Measurements from ENCODE around the gene GRHL3.

Gene GRHL3

DNA sequence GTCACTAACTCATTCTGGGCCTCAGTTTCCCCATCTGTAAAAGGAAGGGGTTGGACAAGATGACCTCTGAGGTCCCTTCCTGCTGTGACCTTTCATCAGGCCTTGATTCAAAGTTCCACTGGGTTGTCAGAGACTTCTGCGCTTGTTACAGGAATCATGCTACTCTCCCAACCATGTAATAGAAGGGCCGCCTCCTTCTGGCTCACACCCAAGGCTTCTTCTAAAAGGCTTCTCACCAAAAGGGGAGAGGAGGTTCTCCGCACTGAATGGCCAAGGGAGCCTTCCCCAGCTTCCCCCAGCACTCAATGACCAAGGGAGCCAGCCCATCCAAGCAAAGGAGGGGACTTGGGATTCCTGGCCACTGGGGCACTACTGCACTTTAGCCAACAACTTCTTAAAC, 42.7 kb downstream of the GRHL3 start:
- H3K9me3 Mint-ChIP-seq = no peaks in the 10 kb centered on the region
- H3K27me3 Mint-ChIP-seq = no peaks in the 10 kb centered on the region
- peaks cover 8% of the 10 kb centered on the region for H3K4me1 Mint-ChIP-seq
- no peak overlapping the region for H3K27ac Mint-ChIP-seq
- ATAC-seq = no peak
- H3K4me3 Mint-ChIP-seq = no peak overlapping the region
- H3K36me3 Mint-ChIP-seq = peaks cover 20% of the 10 kb centered on the region

DNA sequence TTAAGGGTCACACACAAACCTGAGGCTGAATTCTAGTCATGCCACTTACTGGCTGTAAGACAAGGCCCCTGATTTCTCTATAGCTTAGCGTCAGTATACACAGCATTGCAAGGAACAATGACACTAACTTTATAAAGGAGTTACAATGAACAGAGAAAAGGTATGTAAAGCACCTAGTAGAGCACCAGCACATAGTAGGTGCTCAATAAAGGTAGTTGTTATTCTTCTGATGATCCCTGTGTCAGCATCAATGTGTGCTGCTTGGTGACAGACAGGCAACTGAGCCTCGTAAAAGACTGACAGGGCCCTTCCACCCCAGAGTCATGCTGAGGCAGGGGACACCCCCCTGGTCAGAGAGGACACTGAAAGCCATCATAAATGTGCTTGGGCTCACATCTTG, 43.2 kb downstream of the GRHL3 start:
- Mint-ChIP-seq H3K27ac (no peak overlapping the region), H3K4me3 (no peak overlapping the region), H3K9me3 (no peaks in the 10 kb centered on the region), H3K36me3 (peaks cover 15% of the 10 kb centered on the region), H3K27me3 (no peaks in the 10 kb centered on the region), H3K4me1 (peaks cover 8% of the 10 kb centered on the region)
- ATAC-seq = no peak

DNA sequence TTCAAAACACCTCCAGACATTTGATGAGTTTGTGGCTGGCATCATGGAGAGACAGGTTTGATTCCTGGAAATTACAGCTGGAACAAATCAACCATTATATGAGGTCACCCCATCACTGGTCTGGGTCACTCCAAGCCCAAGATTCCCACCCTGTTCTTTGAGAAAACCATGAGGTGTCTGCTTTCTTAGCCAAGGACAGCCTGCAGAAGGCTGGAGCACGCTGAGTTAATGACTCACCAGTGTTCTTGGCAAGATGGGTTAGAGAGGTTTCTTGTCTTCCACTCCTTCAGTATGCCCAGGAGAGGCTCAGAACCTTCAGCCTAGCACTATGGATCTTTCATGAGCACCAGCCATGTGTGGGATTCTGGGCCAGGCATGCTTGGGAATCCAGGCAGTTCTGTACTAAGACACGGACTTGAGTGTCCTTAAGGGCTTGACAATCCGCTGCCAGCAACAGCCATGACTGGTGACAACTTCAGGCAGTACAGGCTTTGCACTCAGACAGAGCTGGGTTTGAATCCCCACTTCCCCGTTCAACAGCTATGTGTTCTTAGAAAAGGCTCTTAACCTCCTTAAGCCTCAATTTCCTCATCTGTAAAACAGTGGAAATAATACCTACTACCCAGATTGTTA, 43.9 kb downstream of the GRHL3 start:
- Mint-ChIP-seq H3K27ac (no peak overlapping the region), H3K4me3 (no peak overlapping the region), H3K9me3 (no peaks in the 10 kb centered on the region), H3K27me3 (no peaks in the 10 kb centered on the region), H3K4me1 (peaks cover 8% of the 10 kb centered on the region), H3K36me3 (peaks cover 9% of the 10 kb centered on the region)
- no peak for ATAC-seq

DNA sequence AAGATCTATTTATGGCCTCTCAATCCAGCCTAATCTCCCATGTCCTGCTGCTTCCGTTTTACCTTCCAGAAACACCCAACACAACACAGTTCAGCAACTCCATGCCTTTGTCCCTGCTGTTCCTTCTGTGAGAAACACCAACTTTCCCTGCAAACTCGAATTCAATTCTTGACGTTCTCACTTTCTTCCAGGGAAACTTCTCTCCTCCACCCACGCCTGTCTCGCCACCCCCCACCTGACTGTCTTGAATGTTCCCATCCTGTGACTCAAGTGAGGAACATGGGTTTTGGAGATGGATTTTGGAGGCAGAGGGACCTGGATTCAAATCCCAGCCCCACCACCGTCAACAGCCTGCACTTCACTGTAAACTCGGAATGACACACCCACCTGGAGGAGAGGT, 44.8 kb downstream of the GRHL3 start:
- Mint-ChIP-seq H3K9me3 (no peaks in the 10 kb centered on the region), H3K27me3 (no peaks in the 10 kb centered on the region), H3K4me1 (peaks cover 8% of the 10 kb centered on the region), H3K36me3 (peaks cover 8% of the 10 kb centered on the region), H3K4me3 (no peak overlapping the region), H3K27ac (no peak overlapping the region)
- ATAC-seq = no peak

DNA sequence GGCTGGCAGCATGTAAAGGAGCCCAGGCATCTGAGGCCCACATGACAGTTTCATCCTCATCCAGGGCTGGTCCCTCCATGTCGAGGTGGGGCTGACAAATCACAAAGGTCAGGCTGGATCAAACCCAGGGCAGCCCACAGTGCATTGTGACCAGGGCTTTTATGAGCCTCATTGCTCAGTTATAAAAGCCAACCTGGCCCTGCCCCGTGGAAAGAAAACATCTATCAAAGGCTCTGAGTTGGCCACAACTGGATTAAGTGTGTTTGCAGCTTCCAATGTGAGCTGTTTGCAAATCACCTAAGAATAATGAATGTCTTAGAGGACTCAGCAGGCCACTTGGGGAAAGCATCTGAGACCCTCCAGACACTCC, 45.4 kb downstream of the GRHL3 start:
- H3K4me1 Mint-ChIP-seq = peaks cover 8% of the 10 kb centered on the region
- ATAC-seq = no peak
- H3K4me3 Mint-ChIP-seq = no peak overlapping the region
- peak overlapping the region; percentile 55 for H3K27ac Mint-ChIP-seq
- peaks cover 8% of the 10 kb centered on the region for H3K36me3 Mint-ChIP-seq
- no peaks in the 10 kb centered on the region for H3K9me3 Mint-ChIP-seq
- no peaks in the 10 kb centered on the region for H3K27me3 Mint-ChIP-seq

DNA sequence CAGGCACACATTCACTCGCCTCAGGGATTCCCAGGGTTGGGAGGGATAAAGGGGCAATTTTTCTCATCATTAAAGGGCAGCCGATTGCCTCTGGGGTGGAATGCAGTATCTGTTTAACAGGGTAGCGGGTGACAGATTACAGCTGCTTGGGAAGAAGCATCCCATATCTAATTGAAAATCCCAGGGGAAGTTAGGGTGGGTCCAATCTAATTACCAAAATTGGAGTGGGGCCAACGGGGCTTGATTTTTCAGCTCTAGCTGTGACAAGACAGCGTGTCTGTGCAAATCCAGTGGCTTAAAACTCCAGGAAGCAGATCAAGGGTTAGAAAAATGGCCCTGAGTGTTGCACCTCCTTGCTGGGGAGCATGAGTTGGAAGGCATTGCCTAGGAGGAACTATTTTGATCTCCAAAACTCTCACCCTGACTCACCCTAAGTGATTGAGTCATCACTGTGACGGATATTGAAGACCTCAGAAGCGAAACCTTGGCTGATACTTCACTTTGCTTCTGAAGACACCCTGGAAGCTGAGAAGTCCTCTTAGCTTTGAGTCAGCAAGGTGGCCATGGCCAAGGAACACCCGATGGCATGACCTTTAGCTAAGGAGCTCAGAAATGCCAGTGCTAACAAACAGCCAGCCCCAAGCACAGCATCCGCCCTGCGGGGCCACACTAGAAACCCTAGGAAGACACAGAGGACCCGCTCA, 46.0 kb downstream of the GRHL3 start:
- ATAC-seq = peak; percentile 76
- Mint-ChIP-seq H3K9me3 (no peaks in the 10 kb centered on the region), H3K4me3 (no peak overlapping the region), H3K4me1 (peaks cover 8% of the 10 kb centered on the region), H3K27ac (peak overlapping the region; percentile 55), H3K36me3 (peaks cover 8% of the 10 kb centered on the region), H3K27me3 (no peaks in the 10 kb centered on the region)

DNA sequence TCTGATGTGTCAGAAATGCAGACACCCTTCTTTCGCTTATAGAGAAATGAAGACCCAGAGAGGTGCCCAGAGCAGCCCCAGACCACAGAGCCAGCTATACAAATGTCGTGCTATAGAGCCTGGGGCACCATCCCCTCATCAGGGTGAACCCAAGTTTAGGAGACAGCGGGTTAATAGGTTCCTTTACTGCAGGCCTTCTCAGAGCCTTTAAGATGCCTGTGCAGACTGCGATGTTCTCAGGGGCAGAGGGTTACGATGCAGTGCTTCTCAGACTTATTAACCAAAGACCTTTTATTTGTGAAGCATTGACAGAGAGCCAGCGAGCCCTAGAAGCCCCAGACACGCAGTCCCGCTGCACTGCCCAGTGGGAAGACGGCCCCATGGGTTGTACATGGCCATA, 47.5 kb downstream of the GRHL3 start:
- no peak overlapping the region for H3K4me3 Mint-ChIP-seq

DNA sequence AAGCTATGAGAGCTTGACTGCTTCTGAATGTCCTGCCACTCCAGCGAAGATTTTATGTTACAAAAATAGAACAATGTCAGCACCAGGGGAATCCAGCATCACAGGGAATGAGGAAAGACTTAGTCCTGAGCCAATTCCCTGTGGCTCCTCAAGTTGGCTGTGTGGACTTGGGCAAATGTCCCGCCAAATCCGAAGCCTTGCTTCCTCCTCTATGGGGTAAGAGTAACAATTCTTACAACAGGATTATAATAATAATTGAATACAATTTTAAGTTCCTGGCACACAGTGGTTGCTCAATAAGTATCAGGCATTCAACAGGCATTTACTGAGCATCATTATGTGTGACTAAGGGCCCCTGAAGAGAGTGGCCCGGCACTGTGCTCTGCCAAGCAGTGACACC, 50.0 kb downstream of the GRHL3 start:
- Mint-ChIP-seq H3K4me1 (peaks cover 28% of the 10 kb centered on the region), H3K27me3 (no peaks in the 10 kb centered on the region), H3K4me3 (no peak overlapping the region), H3K9me3 (no peaks in the 10 kb centered on the region), H3K27ac (no peak overlapping the region), H3K36me3 (no peaks in the 10 kb centered on the region)
- no peak for ATAC-seq

More for the DNA sequence above, 47.5 kb downstream of the GRHL3 start:
- H3K9me3 Mint-ChIP-seq = no peaks in the 10 kb centered on the region
- no peak overlapping the region for H3K27ac Mint-ChIP-seq
- H3K4me1 Mint-ChIP-seq = peaks cover 8% of the 10 kb centered on the region
- no peaks in the 10 kb centered on the region for H3K27me3 Mint-ChIP-seq
- H3K36me3 Mint-ChIP-seq = no peaks in the 10 kb centered on the region
- no peak for ATAC-seq

DNA sequence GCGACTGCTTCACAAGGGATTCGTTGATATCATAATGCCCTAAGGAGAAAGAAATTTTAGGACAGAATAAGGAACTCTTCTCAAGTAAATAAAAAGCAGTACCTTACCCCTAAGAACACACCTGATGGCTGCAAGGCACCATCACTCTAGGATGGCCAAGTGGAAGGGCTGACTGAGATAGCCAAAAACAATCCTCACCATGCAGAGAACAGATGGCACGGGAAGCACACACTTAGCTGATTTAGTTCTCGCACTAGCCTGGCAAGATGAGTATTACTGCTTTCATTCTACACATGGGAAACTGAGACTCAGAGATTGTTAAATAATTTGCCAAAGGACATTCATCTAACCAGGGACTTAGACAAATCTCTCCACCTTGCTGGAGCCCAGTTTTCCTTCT, 50.6 kb downstream of the GRHL3 start:
- no peak overlapping the region for H3K27ac Mint-ChIP-seq
- H3K9me3 Mint-ChIP-seq = no peaks in the 10 kb centered on the region
- no peaks in the 10 kb centered on the region for H3K36me3 Mint-ChIP-seq
- ATAC-seq = no peak
- H3K27me3 Mint-ChIP-seq = no peaks in the 10 kb centered on the region
- H3K4me3 Mint-ChIP-seq = no peak overlapping the region
- H3K4me1 Mint-ChIP-seq = peaks cover 26% of the 10 kb centered on the region

DNA sequence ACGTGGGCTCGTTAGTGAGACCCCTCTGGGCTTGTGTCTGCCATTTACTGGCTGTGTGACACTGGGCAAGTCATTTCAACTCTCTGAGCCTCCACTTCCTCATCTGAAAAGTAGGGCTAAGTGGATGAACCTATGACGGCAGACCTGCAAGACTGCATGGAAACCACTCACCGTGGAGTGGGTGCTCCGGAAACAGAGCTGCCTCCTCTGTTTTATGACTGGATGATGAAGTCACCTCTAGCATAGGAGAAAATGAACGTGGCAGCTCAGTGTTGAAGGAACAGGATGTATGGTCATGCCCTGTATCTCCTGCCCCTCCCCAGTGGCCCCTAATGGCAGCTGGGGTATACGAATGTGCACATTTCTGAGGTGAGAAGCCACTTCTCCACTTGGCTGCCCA, 53.9 kb downstream of the GRHL3 start:
- Mint-ChIP-seq H3K4me1 (peaks cover 20% of the 10 kb centered on the region), H3K4me3 (no peak overlapping the region), H3K36me3 (peaks cover 5% of the 10 kb centered on the region), H3K27me3 (no peaks in the 10 kb centered on the region), H3K9me3 (no peaks in the 10 kb centered on the region), H3K27ac (peak overlapping the region; percentile 85)
- peak; percentile 94 for ATAC-seq

DNA sequence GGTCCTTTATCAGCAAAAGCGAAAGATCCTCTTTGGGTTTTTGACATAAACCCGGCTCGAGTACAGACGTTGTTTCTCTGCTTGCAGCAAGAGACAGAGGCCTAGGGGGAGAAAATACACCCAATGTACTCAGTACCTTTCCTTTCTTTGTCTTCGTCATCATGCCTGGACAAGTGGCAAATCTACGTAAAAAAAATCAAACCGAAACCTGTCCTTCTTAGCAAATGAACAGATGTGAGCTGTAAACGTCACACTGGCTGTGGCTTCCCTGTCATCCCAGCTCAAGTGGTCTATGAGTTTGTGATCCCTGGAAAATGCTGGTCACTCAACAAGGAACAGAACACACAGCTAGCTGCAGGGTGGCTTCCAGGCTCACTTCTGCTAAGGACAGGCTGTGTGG, 54.6 kb downstream of the GRHL3 start:
- Mint-ChIP-seq H3K27me3 (no peaks in the 10 kb centered on the region), H3K4me1 (peaks cover 20% of the 10 kb centered on the region), H3K9me3 (no peaks in the 10 kb centered on the region), H3K27ac (peak overlapping the region; percentile 85), H3K4me3 (no peak overlapping the region), H3K36me3 (peaks cover 6% of the 10 kb centered on the region)
- no peak for ATAC-seq

DNA sequence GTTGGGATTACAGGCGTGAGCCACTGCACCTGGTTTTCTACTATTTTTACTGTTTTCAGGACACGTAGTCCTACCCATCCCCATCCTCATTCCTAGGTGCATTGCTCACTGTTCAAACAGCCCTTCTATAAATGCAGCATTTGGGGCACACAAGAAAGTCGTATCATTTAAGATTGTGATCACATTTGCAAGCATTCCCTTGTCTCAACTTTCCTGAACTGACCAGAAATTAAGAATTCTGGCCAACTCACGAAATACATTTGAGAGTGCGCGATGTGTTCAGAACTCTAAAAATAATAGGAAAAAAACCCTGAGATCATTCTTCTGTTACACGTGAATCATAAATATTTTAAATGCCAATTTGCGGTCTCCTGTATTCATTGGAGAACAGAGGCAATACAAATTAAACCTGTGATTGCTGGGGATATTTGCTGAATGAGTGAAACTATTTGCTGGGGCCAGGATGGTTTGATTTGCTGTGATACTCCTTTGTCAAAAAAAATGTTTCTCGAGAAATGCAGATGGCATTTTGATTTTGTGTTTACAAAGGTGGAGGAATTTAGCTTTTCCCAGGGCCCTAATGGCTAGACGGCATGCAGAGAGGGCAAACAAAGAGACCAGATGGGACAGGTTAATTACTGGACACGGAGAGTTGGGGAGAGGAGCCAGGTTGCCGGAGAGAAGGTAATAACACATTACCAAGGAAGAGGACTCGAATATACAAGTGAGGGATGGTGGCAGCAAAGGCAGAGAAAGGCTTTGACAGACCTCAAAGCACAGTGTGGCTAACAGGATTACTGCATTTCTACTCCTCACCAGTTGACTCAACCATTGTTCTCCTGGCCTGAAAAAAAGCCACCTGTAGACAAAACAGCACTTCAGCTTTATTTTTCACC, 56.0 kb downstream of the GRHL3 start:
- H3K4me3 Mint-ChIP-seq = no peak overlapping the region
- H3K27ac Mint-ChIP-seq = peak overlapping the region; percentile 85
- H3K36me3 Mint-ChIP-seq = peaks cover 10% of the 10 kb centered on the region
- H3K4me1 Mint-ChIP-seq = peaks cover 20% of the 10 kb centered on the region
- ATAC-seq = no peak
- no peaks in the 10 kb centered on the region for H3K9me3 Mint-ChIP-seq
- H3K27me3 Mint-ChIP-seq = no peaks in the 10 kb centered on the region

DNA sequence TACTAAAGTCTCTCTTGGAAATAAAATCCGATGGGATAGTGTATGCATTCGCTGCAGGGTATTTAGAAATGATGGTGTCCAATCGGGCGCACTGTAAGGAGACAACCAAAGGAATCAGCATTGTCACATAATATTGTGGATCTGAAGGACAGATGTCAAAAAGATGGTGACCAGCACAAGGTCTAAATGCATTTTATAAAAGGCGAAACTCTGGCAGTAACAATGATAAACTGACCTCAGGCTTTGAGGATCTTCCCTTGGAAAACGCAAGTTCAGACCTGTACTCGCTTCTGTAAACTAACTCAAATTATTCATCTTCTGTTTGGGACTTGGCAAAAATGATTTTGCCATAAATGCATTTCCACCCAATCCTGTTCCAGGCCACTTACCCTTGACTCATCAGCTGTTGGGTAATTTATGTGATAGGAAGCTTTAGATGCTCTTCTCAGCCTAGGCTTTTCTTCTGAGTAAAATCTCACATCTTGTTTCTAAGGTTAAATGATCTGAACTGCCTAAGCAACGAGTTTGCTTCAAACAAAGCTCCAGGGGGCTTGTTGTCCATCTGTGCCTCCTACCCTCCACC, 60.7 kb downstream of the GRHL3 start:
- Mint-ChIP-seq H3K9me3 (no peaks in the 10 kb centered on the region), H3K27me3 (no peaks in the 10 kb centered on the region), H3K4me1 (peaks cover 10% of the 10 kb centered on the region), H3K27ac (no peak overlapping the region), H3K4me3 (no peak overlapping the region), H3K36me3 (peaks cover 16% of the 10 kb centered on the region)
- ATAC-seq = no peak

DNA sequence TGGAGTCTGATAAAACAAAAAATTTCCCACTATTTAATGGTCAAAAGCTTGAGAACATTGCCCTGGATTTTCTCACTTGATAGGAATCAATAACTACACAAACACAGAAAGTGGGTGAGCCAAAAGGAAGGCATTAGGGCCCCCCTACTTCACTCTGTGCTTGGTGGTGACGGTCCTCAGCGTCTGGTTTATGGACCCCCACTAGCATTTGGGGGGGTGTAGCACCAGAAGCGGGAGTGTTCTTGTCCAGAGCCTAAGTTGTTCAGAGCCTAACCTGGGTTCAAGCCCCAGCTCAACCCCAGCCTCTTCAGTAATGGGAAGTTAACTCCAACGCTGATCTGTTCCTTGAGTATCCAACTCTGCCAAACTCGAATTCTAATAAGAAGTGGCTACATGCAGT, 61.4 kb downstream of the GRHL3 start:
- Mint-ChIP-seq H3K27ac (no peak overlapping the region), H3K36me3 (peaks cover 16% of the 10 kb centered on the region), H3K27me3 (no peaks in the 10 kb centered on the region), H3K4me3 (no peak overlapping the region), H3K9me3 (no peaks in the 10 kb centered on the region), H3K4me1 (peaks cover 17% of the 10 kb centered on the region)
- ATAC-seq = no peak

DNA sequence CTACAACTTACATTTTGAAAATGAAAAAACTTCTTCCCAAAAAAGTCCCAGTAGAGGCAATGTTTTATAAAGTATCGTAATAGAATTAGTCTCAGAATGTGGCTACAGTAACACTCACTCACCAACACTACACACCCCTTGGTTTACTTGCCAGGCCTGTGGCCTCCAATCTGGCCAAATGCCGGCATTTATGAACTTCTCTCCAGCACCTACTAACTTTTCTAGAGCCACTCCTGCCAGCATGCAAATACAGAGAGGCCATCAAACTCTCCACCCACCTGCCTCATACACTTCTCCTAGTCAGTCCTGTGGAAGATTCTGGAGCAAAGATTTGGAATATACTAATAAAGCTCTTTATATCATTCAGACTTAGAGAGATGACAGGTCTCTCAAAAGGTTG, 62.1 kb downstream of the GRHL3 start:
- Mint-ChIP-seq H3K27me3 (no peaks in the 10 kb centered on the region), H3K4me1 (peaks cover 23% of the 10 kb centered on the region), H3K27ac (peak overlapping the region; percentile 17), H3K9me3 (no peaks in the 10 kb centered on the region), H3K36me3 (peaks cover 16% of the 10 kb centered on the region), H3K4me3 (no peak overlapping the region)
- ATAC-seq = no peak
